HepG2 (cell line): ENCODE measurements around the gene COMMD1. TPM values are rescaled to one million over a fixed set of nuclear protein-coding genes. Genes with fewer than 3 reads are reported as not detected.

Experiments
- ATAC-seq: fragments of 200-7000 bp; cut with Tn5 transposase; 3 replicates; pipeline ENCODE4 v1.9.1; 2020; ENCODE audit warnings: mild to moderate bottlenecking, moderate library complexity
- BruUV-seq: library from RNA; stranded (reverse); fragments of 400-500 nt; replicated peaks from 2 replicates; lab custom pipeline; 2021; lab: Mats Ljungman, UMichigan
- CTCF ChIA-PET: fragments of 300-600 bp; formaldehyde crosslinking; extraction: SDS; loops from one replicate; lab custom pipeline; 2021; ENCODE audit warnings: low total read pairs, inconsistent platforms, low intra/inter-chr PET ratio; lab: Yijun Ruan, JAX
- POLR2A ChIA-PET: fragments of 350-600 bp; sonication (Branson Sonifier 250); formaldehyde crosslinking; loops from one replicate; lab custom pipeline; 2020; ENCODE audit warnings: antibody characterized with exemption, inconsistent platforms; lab: Yijun Ruan, JAX
- DNase-seq: peaks from one replicate; pipeline ENCODE4 v3.0.0-alpha.2; 2015; ENCODE audit warnings: low spot score
- FAIRE-seq: peaks from 3 replicates; lab custom pipeline; 2011; peaks lifted over from hg19 to GRCh38; lab: Jason Lieb, UNC
- H2AFZ ChIP-seq: one replicate; pipeline ENCODE4 v1.6.1; 2011; ENCODE audit warnings: low read length, inconsistent platforms
- H3K27ac ChIP-seq: fragments of 300-600 bp; 3 replicates; pipeline ENCODE4 v1.8.0; 2011; ENCODE audit warnings: mixed run types, mild to moderate bottlenecking, mixed read lengths, low read length, inconsistent platforms; ENCODE audit not compliant: insufficient read depth; ENCODE audit errors: extremely low read length
- H3K27me3 ChIP-seq, 2 experiments: fragments of 200-600 bp in 1 of 2; 2 replicates in 1 of 2; 3 replicates in 1 of 2; pipeline versions ENCODE4 v1.6.0 to v1.8.0; 2011; ENCODE audit warnings: low read length in 2 of 2, mild to moderate bottlenecking in 2 of 2, moderate library complexity in 2 of 2, inconsistent platforms in 1 of 2; ENCODE audit not compliant: insufficient read depth in 2 of 2, control insufficient read depth in 1 of 2
- H3K36me3 ChIP-seq, 2 experiments: fragments of 200-600 bp in 1 of 2; replicated peaks in 1 of 2; 2 replicates in 1 of 2; 3 replicates in 1 of 2; pipeline versions ENCODE4 v1.5.1 to v1.8.0; 2011; ENCODE audit warnings: low read length in 2 of 2, inconsistent platforms in 1 of 2; ENCODE audit not compliant: insufficient read depth in 2 of 2, control insufficient read depth in 1 of 2
- H3K4me1 ChIP-seq: 2 replicates; pipeline ENCODE4 v1.5.1; 2012; ENCODE audit warnings: low read length, inconsistent platforms; ENCODE audit not compliant: insufficient read depth
- H3K4me2 ChIP-seq: 2 replicates; pipeline ENCODE4 v1.6.0; 2011; ENCODE audit warnings: low read depth, low read length, inconsistent platforms
- H3K4me3 ChIP-seq, 3 experiments: fragments of 200-600 bp in 1 of 3; sonication (generic), shearing (Covaris generic) in 1 of 3; replicated peaks in 1 of 3; 2 replicates each; pipeline ENCODE4 v1.5.1; 2011 to 2016; ENCODE audit warnings: low read length in 3 of 3, inconsistent platforms in 2 of 3, low read depth in 2 of 3, mild to moderate bottlenecking in 2 of 3, control low read depth in 1 of 3, mixed read lengths in 1 of 3; ENCODE audit not compliant: insufficient read depth in 1 of 3
- H3K79me2 ChIP-seq: one replicate; pipeline ENCODE4 v1.6.1; 2011; ENCODE audit warnings: low read length, inconsistent platforms; ENCODE audit not compliant: insufficient read depth
- H3K9ac ChIP-seq: 2 replicates; pipeline ENCODE4 v1.6.0; 2011; ENCODE audit warnings: mild to moderate bottlenecking, low read depth, low read length, inconsistent platforms; ENCODE audit not compliant: insufficient read depth
- H3K9me3 ChIP-seq: 2 replicates; pipeline ENCODE4 v1.5.1; 2012; ENCODE audit warnings: mild to moderate bottlenecking, low read length
- H4K20me1 ChIP-seq: 2 replicates; pipeline ENCODE4 v1.6.0; 2011; ENCODE audit warnings: inconsistent platforms, mild to moderate bottlenecking, low read length, moderate library complexity; ENCODE audit not compliant: insufficient read depth
- BORCS8-MEF2B ChIP-seq: sonication (generic); formaldehyde crosslinking; IDR thresholded peaks from 2 replicates; pipeline ENCODE4 v1.8.0; 2022; ENCODE audit warnings: mild to moderate bottlenecking, missing genetic modification reagents
- EZH2 ChIP-seq: conservative IDR thresholded peaks from 2 replicates; pipeline ENCODE4 v1.6.1; 2012; ENCODE audit warnings: mild to moderate bottlenecking, low read depth, low read length, moderate library complexity
- HES4 ChIP-seq: sonication (generic); formaldehyde crosslinking; IDR thresholded peaks from 2 replicates; pipeline ENCODE4 v1.9.0; 2021; ENCODE audit warnings: mild to moderate bottlenecking, missing genetic modification reagents, borderline replicate concordance
- IRX3 ChIP-seq: sonication (generic); formaldehyde crosslinking; IDR thresholded peaks from 2 replicates; pipeline ENCODE4 v1.8.1; 2023; ENCODE audit warnings: mild to moderate bottlenecking, low read depth, missing genetic modification reagents, borderline replicate concordance
- MTA1 ChIP-seq: sonication (generic); formaldehyde crosslinking; IDR thresholded peaks from 2 replicates; pipeline ENCODE4 v1.4.0; 2020; ENCODE audit warnings: missing genetic modification reagents, mild to moderate bottlenecking, borderline replicate concordance
- NR2F1 ChIP-seq, 2 experiments: fragments of 450-650 bp in 1 of 2; formaldehyde crosslinking in 1 of 2; IDR thresholded peaks; 2 replicates each; pipeline versions ENCODE4 v1.5.0 to v1.6.1; 2016 to 2020; ENCODE audit warnings: mild to moderate bottlenecking in 1 of 2, missing compliant biosample characterization in 1 of 2, missing genetic modification reagents in 1 of 2, moderate library complexity in 1 of 2
- POLR2AphosphoS2 ChIP-seq: IDR thresholded peaks from 2 replicates; pipeline ENCODE4 v1.6.1; 2011; ENCODE audit warnings: low read depth, low read length, improper control_type of control experiment
- SOX5 ChIP-seq: IDR thresholded peaks from 2 replicates; pipeline ENCODE4 v1.6.1; 2016; ENCODE audit warnings: borderline replicate concordance
- ZBTB42 ChIP-seq: sonication (generic); formaldehyde crosslinking; IDR thresholded peaks from 2 replicates; pipeline ENCODE4 v1.5.0; 2020; ENCODE audit warnings: mild to moderate bottlenecking, missing genetic modification reagents
- ZKSCAN1 ChIP-seq: fragments of 150-350 bp; IDR thresholded peaks from 2 replicates; pipeline ENCODE4 v1.6.1; 2014; ENCODE audit warnings: low read length
- ZNF326 ChIP-seq: sonication (generic); formaldehyde crosslinking; IDR thresholded peaks from 2 replicates; pipeline ENCODE4 v1.4.0; 2020; ENCODE audit warnings: missing genetic modification reagents, borderline replicate concordance
- ZNF546 ChIP-seq: sonication (generic); formaldehyde crosslinking; conservative IDR thresholded peaks from 2 replicates; pipeline ENCODE4 v1.8.1; 2023; ENCODE audit warnings: mild to moderate bottlenecking, missing genetic modification reagents
- ZNF605 ChIP-seq: sonication (generic); formaldehyde crosslinking; IDR thresholded peaks from 2 replicates; pipeline ENCODE4 v1.8.0; 2022; ENCODE audit warnings: mild to moderate bottlenecking, missing genetic modification reagents
- ZNF670 ChIP-seq: sonication (generic); formaldehyde crosslinking; IDR thresholded peaks from 2 replicates; pipeline ENCODE4 v1.8.0; 2022; ENCODE audit warnings: mild to moderate bottlenecking, missing genetic modification reagents, borderline replicate concordance
- ZNF777 ChIP-seq: sonication (generic); formaldehyde crosslinking; IDR thresholded peaks from 2 replicates; pipeline ENCODE4 v1.4.0; 2020; ENCODE audit warnings: missing genetic modification reagents
- WGBS: methylation state at CpG from one replicate; pipeline ENCODE4 v1.1.6; 2017; ENCODE audit warnings: low lambda C conversion rate; 5-methylcytosine and 5-hydroxymethylcytosine counted together
- in situ Hi-C: cut with HindIII; loops from 2 replicates; pipeline ENCODE4 v1.10.0; 2017; ENCODE audit warnings: low pct_unique_long_range_greater_than_20kb; ENCODE audit not compliant: extremely low pct_ligation_motif_present
- intact Hi-C: fragments of 100-400 bp; cut with micrococcal nuclease; formaldehyde crosslinking; loops from one replicate; pipeline ENCODE4 v1.10.0; 2022; ENCODE audit not compliant: unreplicated experiment
- polyA plus RNA-seq, 8 experiments: library from polyadenylated mRNA; depleted of rRNA in 3 of 8; stranded (reverse) in 7 of 8; unstranded in 1 of 8; fragments of >200 nt; fragmentation: Illumina TruSeq in 4 of 8; extraction: Trizol in 4 of 8; gene quantifications; 2 replicates each; pipeline versions ENCODE4 v1.2.1 to v1.2.3, GENCODE V29; 2011 to 2016; ENCODE audit warnings: low read depth in 4 of 8, missing spikeins in 1 of 8, mixed read lengths in 1 of 8; ENCODE audit not compliant: insufficient read depth in 1 of 8
- total RNA-seq, 5 experiments: library from RNA; depleted of rRNA; stranded (reverse); fragments of >200 nt; fragmentation: Illumina TruSeq; extraction: Trizol; gene quantifications; 2 replicates each; pipeline ENCODE4 v1.2.3, GENCODE V29; 2016; ENCODE audit warnings: low read depth in 1 of 5
- TF ChIP-seq, protein P1 (sequence below): sonication (generic); formaldehyde crosslinking; IDR thresholded peaks from 2 replicates; pipeline ENCODE4 v1.5.1; 2020; ENCODE audit warnings: missing genetic modification reagents, mild to moderate bottlenecking, borderline replicate concordance
- TF ChIP-seq, protein P2 (sequence below): sonication (generic); formaldehyde crosslinking; IDR thresholded peaks from 2 replicates; pipeline ENCODE4 v1.4.0; 2020; ENCODE audit warnings: missing genetic modification reagents

Gene COMMD1
- total and polyA plus RNA-seq, 2 of the 13 experiments (the other 11 are each of a cell fraction or from before 2014, with no cell fraction given) = 25.7 to 105 TPM

DNA sequence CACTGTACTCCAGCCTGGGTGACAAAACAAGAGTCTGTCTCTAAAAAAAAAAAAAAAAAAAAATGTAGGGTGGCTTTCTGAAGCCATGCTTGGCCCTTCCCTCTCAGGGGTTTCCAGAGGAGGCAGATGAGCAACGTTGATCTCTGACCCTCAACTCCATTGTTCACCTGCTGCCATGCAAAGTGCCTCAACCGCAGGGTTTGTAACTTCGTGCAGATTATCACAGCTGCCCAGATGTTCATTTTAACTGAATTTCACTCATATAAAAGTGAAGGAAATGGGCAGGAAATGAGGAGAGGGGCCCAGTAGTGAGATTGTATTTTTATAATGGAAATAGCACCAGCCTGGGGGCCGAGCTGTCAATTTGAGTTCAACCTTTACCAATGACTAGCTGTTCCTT is 275.5 kb downstream of the COMMD1 start:
- Histone ChIP-seq H3K4me1 (no peaks in the 10 kb centered on the region), H3K4me3 (no peak overlapping the region), H4K20me1 (no peaks in the 10 kb centered on the region), H3K9me3 (no peaks in the 10 kb centered on the region), H3K27me3 (peaks cover 4% of the 10 kb centered on the region in 2 experiments; a peak in 2 of 5 replicates), H3K79me2 (no peaks in the 10 kb centered on the region), H3K36me3 (no peaks in the 10 kb centered on the region), H3K4me2 (no peak overlapping the region), H3K9ac (no peak overlapping the region), H2AFZ (no peak overlapping the region), H3K27ac (no peak overlapping the region)
- TF ChIP-seq MTA1 (CRISPR knock-in tag) = no peak
- 0 out of 4 replicates have a peak, but pooled peaks of 1 of the 2 experiments have one; percentile 22 for TF ChIP-seq NR2F1 (CRISPR knock-in tag; IDR thresholded peaks at IDR 0.05)
- CTCF ChIA-PET = no interaction called here
- ATAC-seq (peak; percentile 34; the same call in 1 of the 3 replicates), FAIRE-seq (no peak), DNase-seq (no peak)
- POLR2A ChIA-PET = interaction anchor here (0.7 kb wide), 1 partner anchor 229 kb away, joined by 4 read pairs; no protein-coding TSS in a partner anchor
- WGBS = 23% methylated on average over 4 of the region's 4 CpGs
- in situ Hi-C loops = no loop called here
- intact Hi-C loops = no loop called here
- no TSS peak for BruUV-seq

DNA sequence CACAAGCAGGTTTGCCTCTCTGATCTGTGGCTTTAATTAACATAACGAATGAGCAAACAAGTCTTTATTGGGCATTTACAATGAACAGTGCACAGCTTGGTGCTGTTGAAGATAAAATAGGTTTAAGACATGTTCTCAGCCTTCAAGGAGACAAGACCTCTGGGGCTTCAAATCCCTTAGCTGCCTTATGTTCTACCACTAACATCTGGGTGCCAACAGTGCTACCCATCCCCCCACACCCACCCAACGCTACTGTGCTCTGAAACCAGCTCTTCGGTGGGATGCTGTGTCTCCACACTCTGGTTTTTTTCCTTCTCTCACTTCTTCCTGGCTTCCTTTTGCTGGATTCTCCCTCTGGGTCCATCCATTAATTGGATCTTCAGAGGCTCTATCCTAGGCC is 276.4 kb downstream of the COMMD1 start:
- no peak overlapping the region for H2AFZ ChIP-seq
- 49% methylated on average over 3 of the region's 3 CpGs for WGBS
- no peak overlapping the region for H3K27ac ChIP-seq
- CTCF ChIA-PET = no interaction called here
- H3K36me3 ChIP-seq = no peaks in the 10 kb centered on the region
- no peak for ATAC-seq
- H3K4me1 ChIP-seq = no peaks in the 10 kb centered on the region
- no peak for DNase-seq
- POLR2A ChIA-PET = no interaction called here
- peaks cover 4 to 6% of the 10 kb centered on the region in 2 experiments; a peak in 2 of 5 replicates for H3K27me3 ChIP-seq
- H3K79me2 ChIP-seq = no peaks in the 10 kb centered on the region
- no TSS peak for BruUV-seq
- no peaks in the 10 kb centered on the region for H4K20me1 ChIP-seq
- no peak overlapping the region for H3K4me2 ChIP-seq
- intact Hi-C loops (no loop called here), in situ Hi-C loops (no loop called here)
- peak; percentile 12 for FAIRE-seq
- no peak overlapping the region for H3K9ac ChIP-seq
- H3K9me3 ChIP-seq = no peaks in the 10 kb centered on the region
- no peak overlapping the region for H3K4me3 ChIP-seq
- no peak for TF ChIP-seq ZKSCAN1
- TF ChIP-seq, protein P1, sequence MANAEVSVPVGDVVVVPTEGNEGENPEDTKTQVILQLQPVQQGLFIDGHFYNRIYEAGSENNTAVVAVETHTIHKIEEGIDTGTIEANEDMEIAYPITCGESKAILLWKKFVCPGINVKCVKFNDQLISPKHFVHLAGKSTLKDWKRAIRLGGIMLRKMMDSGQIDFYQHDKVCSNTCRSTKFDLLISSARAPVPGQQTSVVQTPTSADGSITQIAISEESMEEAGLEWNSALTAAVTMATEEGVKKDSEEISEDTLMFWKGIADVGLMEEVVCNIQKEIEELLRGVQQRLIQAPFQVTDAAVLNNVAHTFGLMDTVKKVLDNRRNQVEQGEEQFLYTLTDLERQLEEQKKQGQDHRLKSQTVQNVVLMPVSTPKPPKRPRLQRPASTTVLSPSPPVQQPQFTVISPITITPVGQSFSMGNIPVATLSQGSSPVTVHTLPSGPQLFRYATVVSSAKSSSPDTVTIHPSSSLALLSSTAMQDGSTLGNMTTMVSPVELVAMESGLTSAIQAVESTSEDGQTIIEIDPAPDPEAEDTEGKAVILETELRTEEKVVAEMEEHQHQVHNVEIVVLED (CRISPR knock-in tag) = no peak
- no peak for TF ChIP-seq HES4 (CRISPR knock-in tag)
- TF ChIP-seq POLR2AphosphoS2 = no peak
- no peak for TF ChIP-seq ZNF546 (CRISPR knock-in tag)
- TF ChIP-seq SOX5 = no peak
- TF ChIP-seq ZNF777 (CRISPR knock-in tag) = no peak
- TF ChIP-seq, protein P2, sequence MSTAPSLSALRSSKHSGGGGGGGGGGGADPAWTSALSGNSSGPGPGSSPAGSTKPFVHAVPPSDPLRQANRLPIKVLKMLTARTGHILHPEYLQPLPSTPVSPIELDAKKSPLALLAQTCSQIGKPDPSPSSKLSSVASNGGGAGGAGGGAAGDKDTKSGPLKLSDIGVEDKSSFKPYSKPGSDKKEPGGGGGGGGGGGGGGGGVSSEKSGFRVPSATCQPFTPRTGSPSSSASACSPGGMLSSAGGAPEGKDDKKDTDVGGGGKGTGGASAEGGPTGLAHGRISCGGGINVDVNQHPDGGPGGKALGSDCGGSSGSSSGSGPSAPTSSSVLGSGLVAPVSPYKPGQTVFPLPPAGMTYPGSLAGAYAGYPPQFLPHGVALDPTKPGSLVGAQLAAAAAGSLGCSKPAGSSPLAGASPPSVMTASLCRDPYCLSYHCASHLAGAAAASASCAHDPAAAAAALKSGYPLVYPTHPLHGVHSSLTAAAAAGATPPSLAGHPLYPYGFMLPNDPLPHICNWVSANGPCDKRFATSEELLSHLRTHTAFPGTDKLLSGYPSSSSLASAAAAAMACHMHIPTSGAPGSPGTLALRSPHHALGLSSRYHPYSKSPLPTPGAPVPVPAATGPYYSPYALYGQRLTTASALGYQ (CRISPR knock-in tag) = no peak
- no peak for TF ChIP-seq ZBTB42 (CRISPR knock-in tag)
- TF ChIP-seq ZNF605 (CRISPR knock-in tag) = no peak
- no peak for TF ChIP-seq BORCS8-MEF2B (CRISPR knock-in tag)
- no peak for TF ChIP-seq IRX3 (CRISPR knock-in tag)
- TF ChIP-seq EZH2 = no peak
- TF ChIP-seq ZNF326 = no peak
- no peak for TF ChIP-seq ZNF670 (CRISPR knock-in tag)
